ENCODE measurements around the gene FCER1G.

GRCh38 chr1:161177936-161178244, 37.2 kb upstream of the FCER1G start:
- TF ChIP-seq CTCF (IDR thresholded peaks at IDR 0.05; ENCODE audit: poor library complexity) (no peak), EZH2 (IDR thresholded peaks at IDR 0.05; ENCODE audit: borderline replicate concordance) (no peak)

All from hepatocyte (in vitro differentiated cells).